Bronchial epithelial cell (primary cell): ENCODE data around the gene ZP1. TPM values are rescaled to one million over a fixed set of nuclear protein-coding genes. Genes with fewer than 3 reads are reported as not detected.
"Not testable (repeated sequence)": the region's sequence is repeated elsewhere in the genome, so short reads cannot be mapped to it uniquely, and the experiment has no call there.

ENCODE experiments used
- DNase-seq: peaks from one replicate; pipeline ENCODE4 v3.0.0-alpha.2; 2010; ENCODE audit warnings: low read depth
- FAIRE-seq: peaks from 2 replicates; lab custom pipeline; 2011; peaks lifted over from hg19 to GRCh38; lab: Jason Lieb, UNC
- H3K27me3 ChIP-seq: 2 replicates; pipeline ENCODE4 v1.5.1; 2011; ENCODE audit warnings: low read length; ENCODE audit not compliant: control insufficient read depth, insufficient read depth
- H3K36me3 ChIP-seq: 2 replicates; pipeline ENCODE4 v1.5.1; 2011; ENCODE audit warnings: low read length; ENCODE audit not compliant: control insufficient read depth, insufficient read depth
- H3K4me3 ChIP-seq: 2 replicates; pipeline ENCODE4 v1.5.1; 2011; ENCODE audit warnings: mild to moderate bottlenecking, low read depth, low read length, control low read depth
- CTCF ChIP-seq: IDR thresholded peaks from 2 replicates; pipeline ENCODE4 v1.5.1; 2011; ENCODE audit warnings: mild to moderate bottlenecking, moderate library complexity, low read length, control low read depth, inconsistent platforms; ENCODE audit not compliant: insufficient read depth, severe bottlenecking
- total RNA-seq: library from RNA; depleted of rRNA; stranded (reverse); fragments of >200 nt; gene quantifications from 2 replicates; pipeline ENCODE4 v1.2.1, GENCODE V29; 2014

The ZP1 gene
- total RNA-seq, result not detected in 2 replicates

- TF ChIP-seq CTCF, result no peak
- no peak within 1 kb of the TSS for H3K4me3 ChIP-seq
- H3K36me3 ChIP-seq, result no peaks in the 10 kb centered on the region
- DNase-seq, result no peak
- no peak for FAIRE-seq
- H3K27me3 ChIP-seq, result no peaks in the 10 kb centered on the region
Observed at GRCh38 chr11:60866911-60867870, at the start of gene ZP1. Gene ZP1 (plus strand): TSS chr11:60867542. CDS start chr11:60867562, 20 bp downstream.

- DNase-seq (no peak), FAIRE-seq (no peak)
- H3K4me3 ChIP-seq, result no peak overlapping the region
- no peaks in the 10 kb centered on the region for H3K36me3 ChIP-seq
- no peaks in the 10 kb centered on the region for H3K27me3 ChIP-seq
- no peak for TF ChIP-seq CTCF
Observed at GRCh38 chr11:60818057-60818456, 49.3 kb upstream of the ZP1 start.

- no peaks in the 10 kb centered on the region for H3K36me3 ChIP-seq
- FAIRE-seq, result no peak
- H3K27me3 ChIP-seq, result no peaks in the 10 kb centered on the region
- no peak for TF ChIP-seq CTCF
- H3K4me3 ChIP-seq, result no peak overlapping the region
- no peak for DNase-seq
Observed at GRCh38 chr11:60821827-60822599, 45.3 kb upstream of the ZP1 start.

GRCh38 chr11:60823745-60824306, 43.5 kb upstream of the ZP1 start:
- not testable (repeated sequence) for H3K27me3 ChIP-seq, H3K36me3 ChIP-seq, DNase-seq, FAIRE-seq, H3K4me3 ChIP-seq

GRCh38 chr11:60825118-60825517, 42.2 kb upstream of the ZP1 start:
- TF ChIP-seq CTCF, result no peak
- DNase-seq (no peak), FAIRE-seq (no peak)
- Histone ChIP-seq H3K36me3 (no peaks in the 10 kb centered on the region), H3K4me3 (no peak overlapping the region), H3K27me3 (no peaks in the 10 kb centered on the region)

GRCh38 chr11:60825790-60826189, 41.6 kb upstream of the ZP1 start:
- DNase-seq, result no peak
- no peak for FAIRE-seq
- Histone ChIP-seq H3K27me3 (no peaks in the 10 kb centered on the region), H3K4me3 (no peak overlapping the region), H3K36me3 (no peaks in the 10 kb centered on the region)
- no peak for TF ChIP-seq CTCF
